Mucosa of descending colon (tissue), 3 donors: ENCODE measurements around the gene HOXC11. TPM values are rescaled to one million over a fixed set of nuclear protein-coding genes. Genes with fewer than 3 reads are reported as not detected.

Experiments used
- ATAC-seq: fragments of 200-7000 bp; cut with Tn5 transposase; one replicate; pipeline ENCODE4 v1.9.1; 2020; ENCODE audit warnings: mild to moderate bottlenecking, moderate library complexity
- DNase-seq, 3 donors: peaks; one replicate each; pipeline ENCODE4 v3.0.0-alpha.2; 2020
- H3K36me3 ChIP-seq: fragments of 200-600 bp; one replicate; pipeline ENCODE4 v1.8.0; 2021; ENCODE audit warnings: low read depth, mild to moderate bottlenecking
- H3K4me1 ChIP-seq: fragments of 200-600 bp; one replicate; pipeline ENCODE4 v1.8.0; 2021; ENCODE audit warnings: low read depth, mild to moderate bottlenecking
- H3K4me3 ChIP-seq: fragments of 200-600 bp; one replicate; pipeline ENCODE4 v1.8.0; 2021; ENCODE audit warnings: mild to moderate bottlenecking
- H3K9me3 ChIP-seq: fragments of 200-600 bp; one replicate; pipeline ENCODE4 v1.8.0; 2021; ENCODE audit warnings: mild to moderate bottlenecking
- CTCF ChIP-seq: fragments of 200-600 bp; IDR thresholded peaks from one replicate; pipeline ENCODE4 v1.8.0; 2022; ENCODE audit warnings: antibody characterized with exemption, mild to moderate bottlenecking
- intact Hi-C, 2 donors: fragments of 100-400 bp; cut with DNase I in 1 of 2; cut with micrococcal nuclease in 1 of 2; formaldehyde crosslinking; loops; one replicate each; pipeline versions ENCODE4 v1.11.0 to v1.11.1; 2022; cut with DNase I, micrococcal nuclease
- total RNA-seq, 3 donors: library from RNA; stranded (reverse); fragmentation: NEBNext Ultra II Directional in 2 of 3; extraction: Animal tissue kit (Norgen Biotek cat#: 25700) in 2 of 3; gene quantifications; one replicate each; pipeline versions ENCODE4 v1.2.1 to v1.2.4, GENCODE V29; 2021 to 2023
- donor health status: DM: no; HTN: no; CAD: no; lungs with moderate emphysema.
- donor health status: DM: no; HTN: no; CAD: no.
- donor health status: DM: no; HTN: yes; CAD: no.

The HOXC11 gene
- total RNA-seq, 3 donors from 2014 or later, result not detected

GRCh38 chr12:54016478-54016964, 43.6 kb downstream of the HOXC11 start:
- no peaks in the 10 kb centered on the region for H3K36me3 ChIP-seq
- intact Hi-C loops, result no loop called here

GRCh38 chr12:54017027-54017788, 44.3 kb downstream of the HOXC11 start:
- Histone ChIP-seq H3K4me3 (no peak overlapping the region), H3K4me1 (peaks cover 6% of the 10 kb centered on the region), H3K9me3 (no peaks in the 10 kb centered on the region), H3K36me3 (no peaks in the 10 kb centered on the region)
- ATAC-seq (peak; percentile 35), DNase-seq (no peak)
- intact Hi-C loops, result no loop called here
- TF ChIP-seq CTCF, result no peak

More at GRCh38 chr12:54016478-54016964, 43.6 kb downstream of the HOXC11 start:
- peaks cover 8% of the 10 kb centered on the region for H3K4me1 ChIP-seq
- no peaks in the 10 kb centered on the region for H3K9me3 ChIP-seq
- no peak for TF ChIP-seq CTCF
- no peak overlapping the region for H3K4me3 ChIP-seq
- ATAC-seq (peak; percentile 73), DNase-seq (peak in 1 of 3 donors; percentile 48)

GRCh38 chr12:54017878-54018467, 45.0 kb downstream of the HOXC11 start:
- Histone ChIP-seq H3K4me1 (peaks cover 6% of the 10 kb centered on the region), H3K36me3 (no peaks in the 10 kb centered on the region), H3K4me3 (no peak overlapping the region), H3K9me3 (no peaks in the 10 kb centered on the region)
- peak; percentile 53 to 79 (median 71) for DNase-seq
- TF ChIP-seq CTCF, result no peak
- intact Hi-C loops, result no loop called here
- peak; percentile 76 for ATAC-seq

GRCh38 chr12:54018468-54018984, 45.6 kb downstream of the HOXC11 start:
- H3K9me3 ChIP-seq, result no peaks in the 10 kb centered on the region
- DNase-seq, result no peak
- no peaks in the 10 kb centered on the region for H3K36me3 ChIP-seq
- ATAC-seq, result no peak
- no peak for TF ChIP-seq CTCF
- intact Hi-C loops, result no loop called here
- H3K4me1 ChIP-seq, result peaks cover 6% of the 10 kb centered on the region
- H3K4me3 ChIP-seq, result no peak overlapping the region

- no peak overlapping the region for H3K4me3 ChIP-seq
Measured at GRCh38 chr12:54019091-54019811, 46.3 kb downstream of the HOXC11 start.

More at GRCh38 chr12:54019091-54019811, 46.3 kb downstream of the HOXC11 start:
- H3K4me1 ChIP-seq, result peaks cover 6% of the 10 kb centered on the region
- intact Hi-C loops, result no loop called here
- no peaks in the 10 kb centered on the region for H3K9me3 ChIP-seq
- DNase-seq (no peak), ATAC-seq (no peak)
- no peak for TF ChIP-seq CTCF
- no peaks in the 10 kb centered on the region for H3K36me3 ChIP-seq
